ENCODE results near the gene COX6A2.

DNA sequence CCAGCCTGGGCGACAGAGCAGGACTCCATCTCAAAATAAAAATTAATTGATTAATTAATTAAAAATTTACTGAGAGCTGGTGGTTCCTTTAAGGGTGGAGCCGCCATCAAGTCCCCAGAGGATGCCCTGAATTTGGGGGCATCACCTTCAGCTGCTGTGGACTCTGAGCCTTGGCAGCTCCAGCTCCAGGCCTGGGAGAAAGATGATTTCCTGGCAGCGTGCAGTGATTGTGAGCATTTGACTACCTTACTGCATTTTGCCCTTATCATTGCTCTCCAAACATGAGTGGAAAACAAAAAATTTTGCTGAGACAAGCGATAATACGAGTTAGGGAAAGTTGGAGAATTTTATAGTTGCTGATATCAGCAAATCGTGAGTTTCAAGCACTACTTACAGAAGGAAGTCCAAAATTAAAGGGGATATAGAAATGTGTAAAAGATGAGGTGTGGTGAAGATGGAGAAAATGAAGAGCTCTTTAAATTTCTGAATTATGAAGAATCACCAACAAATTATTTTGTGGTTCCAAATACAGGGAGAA lies 37.6 kb downstream of the COX6A2 start:
- TF ChIP-seq CTCF (IDR thresholded peaks at IDR 0.05) (no peak), POLR2AphosphoS5 (IDR thresholded peaks at IDR 0.05) (no peak), POLR2A (IDR thresholded peaks at IDR 0.05) (no peak)

Data from suprapubic skin (tissue), 4 donors.